Osteoblast (primary cell): Measurements from ENCODE around the gene MIF. TPM values are rescaled to one million over a fixed set of nuclear protein-coding genes. Genes with fewer than 3 reads are reported as not detected.
"Not testable (repeated sequence)": the region's sequence is repeated elsewhere in the genome, so short reads cannot be mapped to it uniquely, and the experiment has no call there.

ENCODE experiments used
- DNase-seq: peaks from one replicate; pipeline ENCODE4 v3.0.0; 2011; ENCODE audit warnings: low spot score, mixed read lengths; ENCODE audit not compliant: insufficient read length; ENCODE audit errors: missing footprints
- H2AFZ ChIP-seq: 2 replicates; pipeline ENCODE4 v1.6.0; 2011; ENCODE audit warnings: mild to moderate bottlenecking, low read length
- H3K27ac ChIP-seq: 2 replicates; pipeline ENCODE4 v1.5.1; 2011; ENCODE audit warnings: mild to moderate bottlenecking, low read depth, low read length, moderate library complexity
- H3K27me3 ChIP-seq: 2 replicates; pipeline ENCODE4 v1.6.0; 2012; ENCODE audit warnings: mild to moderate bottlenecking, control low read depth, inconsistent platforms, low read length, moderate library complexity; ENCODE audit not compliant: insufficient read depth
- H3K36me3 ChIP-seq: 2 replicates; pipeline ENCODE4 v1.5.1; 2011; ENCODE audit warnings: mild to moderate bottlenecking, low read length, control low read depth, moderate library complexity; ENCODE audit not compliant: insufficient read depth
- H3K4me1 ChIP-seq: 2 replicates; pipeline ENCODE4 v1.5.1; 2011; ENCODE audit warnings: mild to moderate bottlenecking, low read length, control low read depth, moderate library complexity; ENCODE audit not compliant: insufficient read depth
- H3K4me2 ChIP-seq: 2 replicates; pipeline ENCODE4 v1.6.0; 2011; ENCODE audit warnings: mild to moderate bottlenecking, low read length; ENCODE audit not compliant: insufficient read depth
- H3K4me3 ChIP-seq: fragments of 200-600 bp; sonication (generic); 3 replicates; pipeline ENCODE4 v1.5.1; 2012; ENCODE audit warnings: mild to moderate bottlenecking, low read length, inconsistent platforms; ENCODE audit not compliant: insufficient read depth
- H3K79me2 ChIP-seq: 2 replicates; pipeline ENCODE4 v1.6.0; 2012; ENCODE audit warnings: mild to moderate bottlenecking, low read length, control low read depth, inconsistent platforms; ENCODE audit not compliant: insufficient read depth
- H3K9me3 ChIP-seq: 2 replicates; pipeline ENCODE4 v1.5.1; 2011; ENCODE audit warnings: low read depth, low read length, control low read depth
- H4K20me1 ChIP-seq: 2 replicates; pipeline ENCODE4 v1.6.0; 2012; ENCODE audit warnings: mild to moderate bottlenecking, low read length, control low read depth; ENCODE audit not compliant: insufficient read depth
- CTCF ChIP-seq: IDR thresholded peaks from 2 replicates; pipeline ENCODE4 v1.5.1; 2011; ENCODE audit warnings: mild to moderate bottlenecking, low read depth, low read length, moderate library complexity; ENCODE audit errors: extremely low read depth
- small RNA-seq: library from RNA; depleted of rRNA; stranded (forward); fragments of <200 nt; gene quantifications from one replicate; pipeline ENCODE3, GENCODE V24; 2012
- total RNA-seq: library from RNA; depleted of rRNA; stranded (reverse); fragments of >200 nt; gene quantifications from 2 replicates; pipeline ENCODE4 v1.2.3, GENCODE V29; 2012

The MIF gene
- total RNA-seq, 1 donor = 131 TPM

GRCh38 chr22:23939017-23939357 lies 44.8 kb downstream of the MIF start:
- H3K36me3 ChIP-seq = no peaks in the 10 kb centered on the region
- no peak for DNase-seq
- H4K20me1 ChIP-seq = no peaks in the 10 kb centered on the region
- no peaks in the 10 kb centered on the region for H3K9me3 ChIP-seq
- no peak overlapping the region for H3K4me3 ChIP-seq
- H3K4me1 ChIP-seq = no peaks in the 10 kb centered on the region
- TF ChIP-seq CTCF = no peak
- H2AFZ ChIP-seq = no peak overlapping the region
- H3K27me3 ChIP-seq = no peaks in the 10 kb centered on the region
- no peak overlapping the region for H3K4me2 ChIP-seq
- H3K79me2 ChIP-seq = no peaks in the 10 kb centered on the region
- H3K27ac ChIP-seq = no peak overlapping the region

- H3K79me2 ChIP-seq, H4K20me1 ChIP-seq, H3K4me3 ChIP-seq, H3K4me1 ChIP-seq, H2AFZ ChIP-seq, H3K36me3 ChIP-seq, H3K27me3 ChIP-seq, H3K27ac ChIP-seq, H3K4me2 ChIP-seq, H3K9me3 ChIP-seq, DNase-seq: not testable (repeated sequence)
Observed at GRCh38 chr22:23940166-23940565, 46.0 kb downstream of the MIF start.

Small RNA genes lying within 50 kb of the gene (small RNA-seq; reads per million reads assigned to genes)
- not detected for gene RN7SL268P

Other genes starting within 250 kb of the MIF start
- not detected in 2 replicates for gene RGL4, start 203.4 kb upstream of the MIF start, total RNA-seq
- gene ZNF70, start 143.3 kb upstream of the MIF start, total RNA-seq = 6.5 and 7.4 TPM in 2 replicates
- gene VPREB3, start 140.0 kb upstream of the MIF start, total RNA-seq = not detected in 2 replicates
- 0.72 and 0.88 TPM in 2 replicates for gene C22orf15, start 131.4 kb upstream of the MIF start, total RNA-seq
- gene CHCHD10, start 126.4 kb upstream of the MIF start, total RNA-seq = 0.88 and 1.1 TPM in 2 replicates
- gene MMP11, start 121.5 kb upstream of the MIF start, total RNA-seq = 23.5 and 41.3 TPM in 2 replicates
- gene SMARCB1, start 107.4 kb upstream of the MIF start, total RNA-seq = 49.2 and 51.3 TPM in 2 replicates
- gene DERL3, start 55.4 kb upstream of the MIF start, total RNA-seq = 0.36 and 0.59 TPM in 2 replicates
- gene SLC2A11, start 36.5 kb upstream of the MIF start, total RNA-seq = 14.1 and 20.9 TPM in 2 replicates
- gene GSTT2B, start 66.8 kb downstream of the MIF start, total RNA-seq = 2.4 and 13.8 TPM in 2 replicates
- 1.8 TPM in 2 replicates for gene DDTL, start 72.5 kb downstream of the MIF start, total RNA-seq
- 80.3 and 83.4 TPM in 2 replicates for gene DDT, start 80.1 kb downstream of the MIF start, total RNA-seq
- 0.59 and 1.1 TPM in 2 replicates for gene GSTT2, start 85.8 kb downstream of the MIF start, total RNA-seq
- not detected in 2 replicates for gene GSTT4, start 111.1 kb downstream of the MIF start, total RNA-seq
- gene CABIN1, start 116.9 kb downstream of the MIF start, total RNA-seq = 45.4 and 46.3 TPM in 2 replicates